ENCODE results near the gene KLHL6. TPM values are rescaled to one million over a fixed set of nuclear protein-coding genes. Genes with fewer than 3 reads are reported as not detected.

Gene KLHL6
- total and polyA plus RNA-seq, 2 experiments from 2014 or later = 0.17 TPM; not detected in 1

DNA sequence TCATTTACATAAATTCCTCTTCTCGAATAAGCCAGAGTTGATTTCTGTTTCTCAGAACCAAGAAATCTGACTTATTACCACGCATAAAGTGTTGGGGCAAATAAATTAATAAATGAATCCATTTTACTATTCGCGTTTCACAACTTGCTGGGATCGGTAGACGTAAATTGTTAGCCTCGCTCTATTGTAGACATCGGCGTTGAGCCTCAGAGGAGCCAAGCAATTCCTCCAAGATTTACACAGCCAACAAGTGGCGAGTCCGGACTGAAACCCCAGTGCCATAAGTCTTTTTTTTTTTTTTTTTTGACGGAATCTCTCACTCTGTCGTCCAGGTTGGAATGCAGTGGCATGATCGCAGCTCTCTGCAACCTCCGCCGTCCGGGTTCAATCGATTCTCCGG is 8.9 kb downstream of the KLHL6 start:
- Histone ChIP-seq H3K9me2 (replicated peaks; ENCODE audit: insufficient read depth) (no peaks in the 10 kb centered on the region), H3K27ac (no peak overlapping the region), H3K79me2 (no peaks in the 10 kb centered on the region), H2AFZ (no peak overlapping the region), H4K20me1 (ENCODE audit: insufficient read depth, poor library complexity, severe bottlenecking) (no peaks in the 10 kb centered on the region), H3K4me1 (ENCODE audit: insufficient read depth) (peaks cover 7% of the 10 kb centered on the region), H3K36me3 (replicated peaks; ENCODE audit: insufficient read depth, low read depth) (no peaks in the 10 kb centered on the region), H3K4me2 (no peak overlapping the region), H3K9me3 (ENCODE audit: low read depth) (no peaks in the 10 kb centered on the region), H3K27me3 (no peaks in the 10 kb centered on the region), H3K4me3 (no peak overlapping the region)
- TF ChIP-seq EZH2phosphoT487 (IDR thresholded peaks at IDR 0.05; ENCODE audit: low read depth, severe bottlenecking, unreplicated experiment) (no peak), EZH2 (IDR thresholded peaks at IDR 0.05; ENCODE audit: borderline replicate concordance) (no peak), CTCF (IDR thresholded peaks at IDR 0.05; ENCODE audit: poor library complexity) (no peak)
- 95% methylated on average over 19 of the region's 19 CpGs for WGBS (ENCODE audit: low lambda C conversion rate, missing lambda C conversion rate)
- no peak for DNase-seq (ENCODE audit: low spot score)

DNA sequence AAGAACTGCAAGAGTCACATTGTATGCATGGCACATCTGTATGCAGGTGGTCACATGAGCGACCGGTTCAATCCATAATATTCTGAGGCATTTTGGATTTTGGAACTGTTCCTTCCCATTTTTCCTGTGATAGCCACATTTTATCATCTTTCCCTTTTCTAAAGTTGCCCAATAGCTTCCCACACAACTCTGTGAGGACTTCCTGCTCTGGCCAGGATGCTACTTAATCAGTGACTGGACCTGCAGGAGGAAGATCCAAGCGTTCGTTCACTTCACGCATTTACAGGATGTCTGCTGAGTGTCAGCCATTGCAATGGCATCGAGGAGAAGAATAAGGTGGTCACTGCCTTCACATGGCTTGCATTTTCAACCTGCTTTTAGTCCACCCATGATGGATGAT is 9.8 kb downstream of the KLHL6 start:
- no peaks in the 10 kb centered on the region for H4K20me1 ChIP-seq (ENCODE audit: insufficient read depth, poor library complexity, severe bottlenecking)
- H3K36me3 ChIP-seq (replicated peaks; ENCODE audit: insufficient read depth, low read depth) = no peaks in the 10 kb centered on the region
- no peak overlapping the region for H3K4me2 ChIP-seq
- no peak for DNase-seq (ENCODE audit: low spot score)
- H3K9me3 ChIP-seq (ENCODE audit: low read depth) = no peaks in the 10 kb centered on the region
- H3K27me3 ChIP-seq = no peaks in the 10 kb centered on the region
- no peak overlapping the region for H3K4me3 ChIP-seq
- no peak overlapping the region for H2AFZ ChIP-seq
- no peaks in the 10 kb centered on the region for H3K9me2 ChIP-seq (replicated peaks; ENCODE audit: insufficient read depth)
- TF ChIP-seq EZH2 (IDR thresholded peaks at IDR 0.05; ENCODE audit: borderline replicate concordance) (no peak), CTCF (IDR thresholded peaks at IDR 0.05; ENCODE audit: poor library complexity) (no peak), EZH2phosphoT487 (IDR thresholded peaks at IDR 0.05; ENCODE audit: low read depth, severe bottlenecking, unreplicated experiment) (no peak)
- H3K27ac ChIP-seq = no peak overlapping the region
- WGBS (ENCODE audit: low lambda C conversion rate, missing lambda C conversion rate) = 83% methylated on average over 6 of the region's 6 CpGs
- peaks cover 7% of the 10 kb centered on the region for H3K4me1 ChIP-seq (ENCODE audit: insufficient read depth)
- no peaks in the 10 kb centered on the region for H3K79me2 ChIP-seq

- DNase-seq (ENCODE audit: low spot score) = no peak
- Histone ChIP-seq H2AFZ (no peak overlapping the region), H3K27ac (no peak overlapping the region), H3K4me3 (no peak overlapping the region), H3K4me1 (ENCODE audit: insufficient read depth) (no peaks in the 10 kb centered on the region), H3K79me2 (no peaks in the 10 kb centered on the region), H3K27me3 (no peaks in the 10 kb centered on the region), H4K20me1 (ENCODE audit: insufficient read depth, poor library complexity, severe bottlenecking) (no peaks in the 10 kb centered on the region), H3K36me3 (replicated peaks; ENCODE audit: insufficient read depth, low read depth) (no peaks in the 10 kb centered on the region), H3K9me3 (ENCODE audit: low read depth) (no peaks in the 10 kb centered on the region), H3K4me2 (no peak overlapping the region), H3K9me2 (replicated peaks; ENCODE audit: insufficient read depth) (no peaks in the 10 kb centered on the region)
- 83% methylated on average over 4 of the region's 4 CpGs for WGBS (ENCODE audit: low lambda C conversion rate, missing lambda C conversion rate)
- TF ChIP-seq EZH2 (IDR thresholded peaks at IDR 0.05; ENCODE audit: borderline replicate concordance) = no peak
These were observed 13.2 kb downstream of the KLHL6 start for GRCh38 chr3:183542355-183542754.

DNA sequence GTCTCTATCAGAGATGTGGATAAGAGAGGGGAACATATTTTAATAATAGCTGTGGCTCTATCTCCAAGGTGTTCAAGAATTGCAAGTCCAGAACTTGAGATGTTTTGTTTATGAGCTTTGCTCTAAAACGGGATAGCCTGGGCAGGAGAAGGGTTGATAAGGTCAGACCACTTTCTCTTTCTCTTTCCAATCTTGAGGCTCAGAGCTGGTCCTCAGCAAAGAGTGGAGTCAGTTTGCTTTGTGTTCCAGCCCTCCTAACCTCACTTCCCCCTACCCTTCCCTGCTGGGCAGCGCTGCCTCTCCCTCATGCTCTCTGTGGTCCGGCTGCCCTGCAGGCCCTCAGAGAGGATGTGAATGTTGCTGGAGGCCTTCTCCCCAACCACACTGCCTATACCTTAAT is 13.8 kb downstream of the KLHL6 start:
- 79% methylated on average over 3 of the region's 3 CpGs for WGBS (ENCODE audit: low lambda C conversion rate, missing lambda C conversion rate)
- TF ChIP-seq EZH2 (IDR thresholded peaks at IDR 0.05; ENCODE audit: borderline replicate concordance) = no peak
- no peak for TF ChIP-seq EZH2phosphoT487 (IDR thresholded peaks at IDR 0.05; ENCODE audit: low read depth, severe bottlenecking, unreplicated experiment)
- TF ChIP-seq CTCF (IDR thresholded peaks at IDR 0.05; ENCODE audit: poor library complexity) = no peak
- no peak for DNase-seq (ENCODE audit: low spot score)
- H3K27ac ChIP-seq = no peak overlapping the region
- no peaks in the 10 kb centered on the region for H3K79me2 ChIP-seq
- H2AFZ ChIP-seq = no peak overlapping the region
- no peaks in the 10 kb centered on the region for H3K4me1 ChIP-seq (ENCODE audit: insufficient read depth)
- H3K9me3 ChIP-seq (ENCODE audit: low read depth) = no peaks in the 10 kb centered on the region
- no peaks in the 10 kb centered on the region for H3K36me3 ChIP-seq (replicated peaks; ENCODE audit: insufficient read depth, low read depth)
- no peak overlapping the region for H3K4me3 ChIP-seq
- H4K20me1 ChIP-seq (ENCODE audit: insufficient read depth, poor library complexity, severe bottlenecking) = no peaks in the 10 kb centered on the region
- H3K9me2 ChIP-seq (replicated peaks; ENCODE audit: insufficient read depth) = no peaks in the 10 kb centered on the region
- H3K27me3 ChIP-seq = no peaks in the 10 kb centered on the region
- H3K4me2 ChIP-seq = no peak overlapping the region
